Motor neuron (in vitro differentiated cells): ENCODE results near the gene RNASE1. TPM values are rescaled to one million over a fixed set of nuclear protein-coding genes. Genes with fewer than 3 reads are reported as not detected.

ENCODE experiments used
- ATAC-seq, 8 experiments: fragments of 200-7000 bp; cut with Tn5 transposase; replicated peaks in 6 of 8; 2 replicates each; pipeline ENCODE4 v1.8.0; 2021; ENCODE audit warnings: mild to moderate bottlenecking in 8 of 8, moderate library complexity in 8 of 8
- H3K27ac ChIP-seq, 2 donors: fragments of 250-450 bp; sonication (Bioruptor Pico); 2 replicates each; pipeline ENCODE4 v1.9.0; 2021; ENCODE audit warnings: antibody characterized with exemption in 2 of 2, mild to moderate bottlenecking in 2 of 2, moderate library complexity in 1 of 2
- H3K4me1 ChIP-seq, 2 donors: fragments of 250-450 bp; sonication (Bioruptor Pico); replicated peaks in 1 of 2; 2 replicates each; pipeline ENCODE4 v1.6.1; 2021; ENCODE audit warnings: antibody characterized with exemption in 2 of 2, mild to moderate bottlenecking in 2 of 2, moderate library complexity in 1 of 2
- H3K4me3 ChIP-seq, 5 donors: fragments of 250-450 bp; sonication (Bioruptor Pico); 2 replicates each; pipeline ENCODE4 v1.9.0; 2021; ENCODE audit warnings: antibody characterized with exemption in 5 of 5, mild to moderate bottlenecking in 5 of 5, moderate library complexity in 4 of 5
- WGBS, 10 experiments: fragments of 450-650 bp; shearing (Covaris generic); methylation state at CpG; one replicate each; pipeline ENCODE4 v1.0.0; 2022; 5-methylcytosine and 5-hydroxymethylcytosine counted together
- in situ Hi-C, 9 experiments: fragments of 400-800 bp; cut with MboI; loops; one replicate each; pipeline ENCODE4 v1.15.0; 2021; ENCODE audit warnings: low sequenced_read_pairs in 9 of 9, low pct_unique_long_range_greater_than_20kb in 2 of 9; ENCODE audit not compliant: unreplicated experiment in 9 of 9
- total RNA-seq, 8 experiments: library from RNA; unstranded; fragments of 300-600 nt; gene quantifications; 2 replicates each; pipeline versions ENCODE4 v1.2.3 to v1.2.4, GENCODE V29; 2022

RNASE1 gene
- total RNA-seq, 8 experiments from 2014 or later: 47.0 to 362 (median 50.7) TPM; not detected in 5

GRCh38 chr14:20751963-20752562, 50.6 kb downstream of the RNASE1 start:
- peak in 2 of 8 experiments; percentile 18 to 33 for ATAC-seq
- Histone ChIP-seq H3K4me3 (no peak overlapping the region), H3K27ac (no peak overlapping the region), H3K4me1 (no peaks in the 10 kb centered on the region)
- in situ Hi-C loops: no loop called here
- 20 to 100% (median 79%) methylated on average over 1 to 4 of the region's 5 CpGs; no CpG with 5 or more reads in 1 of the 10 experiments for WGBS, 10 experiments

Other genes with a start within 250 kb of the RNASE1 start
- under 1 TPM in 3 of 8 experiments, not detected in 5; 0.24 to 0.62 (median 0.25) TPM for gene RNASE9, start 241.8 kb downstream of the RNASE1 start, total RNA-seq
- under 1 TPM in 1 of 8 experiments, not detected in 7; 0.29 TPM for gene RNASE11, start 214.8 kb downstream of the RNASE1 start, total RNA-seq
- not detected for gene RNASE12, start 211.5 kb downstream of the RNASE1 start, total RNA-seq
- under 1 TPM in 1 of 8 experiments, not detected in 7; 0.28 TPM for gene OR6S1, start 161.2 kb downstream of the RNASE1 start, total RNA-seq
- 1 to 10 TPM in 7 of 8 experiments, under 1 TPM in 1; 0.98 to 9.2 (median 2.0) TPM for gene RNASE4, start 118.3 kb downstream of the RNASE1 start, total RNA-seq
- 1 to 10 TPM in 6 of 8 experiments, under 1 TPM in 1, not detected in 1; 0.96 to 7.4 (median 2.0) TPM for gene ANG, start 114.1 kb downstream of the RNASE1 start, total RNA-seq
- gene EDDM3A, start 57.0 kb downstream of the RNASE1 start, total RNA-seq: under 1 TPM in 2 of 8 experiments, not detected in 6; 0.33 to 0.66 TPM
- under 1 TPM in 2 of 8 experiments, not detected in 6; 0.23 to 0.87 TPM for gene EDDM3B, start 34.4 kb downstream of the RNASE1 start, total RNA-seq
- 10 to 100 TPM in 1 of 8 experiments, 1 to 10 TPM in 1, under 1 TPM in 1, not detected in 5; 0.28 to 17.8 (median 2.3) TPM for gene RNASE6, start 21.6 kb downstream of the RNASE1 start, total RNA-seq
- not detected for gene RNASE3, start 88.5 kb upstream of the RNASE1 start, total RNA-seq
- 10 to 100 TPM in 1 of 8 experiments, not detected in 7; 19.0 TPM for gene RNASE2, start 152.6 kb upstream of the RNASE1 start, total RNA-seq
- 100 to 1,000 TPM in 1 of 8 experiments, 10 to 100 TPM in 7; 30.2 to 119 (median 58.5) TPM for gene METTL17, start 187.1 kb upstream of the RNASE1 start, total RNA-seq
- gene SLC39A2, start 196.4 kb upstream of the RNASE1 start, total RNA-seq: under 1 TPM in 4 of 8 experiments, not detected in 4; 0.11 to 0.47 (median 0.39) TPM
- 10 to 100 TPM in 5 of 8 experiments, 1 to 10 TPM in 3; 4.1 to 51.8 (median 13.7) TPM for gene NDRG2, start 222.2 kb upstream of the RNASE1 start, total RNA-seq
- gene TPPP2, start 227.4 kb upstream of the RNASE1 start, total RNA-seq: under 1 TPM in 3 of 8 experiments, not detected in 5; 0.18 to 0.62 (median 0.38) TPM
- under 1 TPM in 3 of 8 experiments, not detected in 5; 0.17 to 0.90 (median 0.70) TPM for gene RNASE13, start 232.0 kb upstream of the RNASE1 start, total RNA-seq
- gene RNASE7, start 239.5 kb upstream of the RNASE1 start, total RNA-seq: under 1 TPM in 4 of 8 experiments, not detected in 4; 0.14 to 0.40 (median 0.29) TPM